HG02610 (cell line): Measurements from ENCODE around the gene NFATC1.

Experiments
- ATAC-seq: cut with Tn5 transposase; IDR thresholded peaks from one replicate; pipeline ENCODE4 v1.9.1; 2021; ENCODE audit warnings: mild to moderate bottlenecking, moderate library complexity; ENCODE audit not compliant: unreplicated experiment

The NFATC1 gene

GRCh38 chr18:79517341-79517740, 121.6 kb downstream of the NFATC1 start:
- ATAC-seq = no peak

- no peak for ATAC-seq
Measured at GRCh38 chr18:79518028-79518682, 122.4 kb downstream of the NFATC1 start.

DNA sequence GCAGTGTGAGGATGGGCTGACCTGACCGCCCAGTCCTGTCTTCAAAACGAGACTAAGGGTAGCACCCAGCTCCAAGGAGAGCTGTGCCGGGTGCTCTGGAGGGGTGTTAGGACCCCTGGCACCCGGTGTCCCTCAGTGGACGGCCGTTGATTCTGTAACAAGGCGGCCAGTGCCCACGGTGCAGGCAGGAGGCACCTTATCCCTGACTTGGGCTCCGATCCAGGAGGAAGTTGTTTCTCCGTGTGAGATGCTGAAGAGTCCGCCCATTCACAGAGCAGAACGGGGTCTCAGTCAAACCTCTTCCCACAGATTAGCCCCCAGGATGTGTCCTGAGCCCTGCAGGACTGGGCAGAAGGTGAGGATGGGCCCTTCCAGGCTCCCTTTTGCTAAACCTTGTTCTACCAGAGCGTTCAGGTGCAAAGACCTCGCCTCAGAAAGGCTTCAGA, 123.0 kb downstream of the NFATC1 start:
- no peak for ATAC-seq

DNA sequence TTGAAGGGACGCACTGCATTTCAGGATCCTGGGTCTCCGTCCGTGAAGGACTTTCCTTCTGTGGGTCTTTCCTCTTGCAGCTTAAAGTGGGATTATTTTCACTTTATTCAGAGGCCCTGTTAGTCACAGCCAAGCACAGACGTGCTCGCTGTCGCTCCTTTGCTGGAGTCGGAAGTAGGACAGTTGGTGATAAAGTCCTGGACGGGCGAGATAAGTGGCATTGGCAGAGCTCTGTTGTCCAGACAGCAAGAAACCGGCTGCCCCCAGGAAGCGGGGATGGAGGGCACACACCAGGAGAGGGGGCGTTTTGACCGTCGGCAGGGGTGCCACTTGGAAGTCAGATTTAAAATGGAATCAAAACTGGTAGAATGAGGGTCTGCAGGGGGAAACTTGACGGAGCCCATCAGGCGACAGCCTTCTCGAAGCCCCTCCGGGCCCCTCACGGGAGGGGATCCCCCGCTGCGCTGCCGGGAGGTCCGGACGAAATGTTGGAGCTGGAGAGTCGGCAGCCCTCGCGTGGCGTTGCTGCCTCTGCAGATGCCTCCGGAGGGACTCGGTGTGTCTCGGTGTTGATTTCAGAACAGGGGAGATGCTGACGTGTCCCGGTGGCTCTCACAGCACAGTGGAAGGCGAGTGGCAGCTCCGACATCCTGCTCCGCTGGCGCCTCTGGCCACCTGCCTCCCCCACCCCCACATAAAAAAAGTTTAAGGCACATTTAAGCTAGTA, 124.2 kb downstream of the NFATC1 start:
- ATAC-seq = peak; percentile 32

DNA sequence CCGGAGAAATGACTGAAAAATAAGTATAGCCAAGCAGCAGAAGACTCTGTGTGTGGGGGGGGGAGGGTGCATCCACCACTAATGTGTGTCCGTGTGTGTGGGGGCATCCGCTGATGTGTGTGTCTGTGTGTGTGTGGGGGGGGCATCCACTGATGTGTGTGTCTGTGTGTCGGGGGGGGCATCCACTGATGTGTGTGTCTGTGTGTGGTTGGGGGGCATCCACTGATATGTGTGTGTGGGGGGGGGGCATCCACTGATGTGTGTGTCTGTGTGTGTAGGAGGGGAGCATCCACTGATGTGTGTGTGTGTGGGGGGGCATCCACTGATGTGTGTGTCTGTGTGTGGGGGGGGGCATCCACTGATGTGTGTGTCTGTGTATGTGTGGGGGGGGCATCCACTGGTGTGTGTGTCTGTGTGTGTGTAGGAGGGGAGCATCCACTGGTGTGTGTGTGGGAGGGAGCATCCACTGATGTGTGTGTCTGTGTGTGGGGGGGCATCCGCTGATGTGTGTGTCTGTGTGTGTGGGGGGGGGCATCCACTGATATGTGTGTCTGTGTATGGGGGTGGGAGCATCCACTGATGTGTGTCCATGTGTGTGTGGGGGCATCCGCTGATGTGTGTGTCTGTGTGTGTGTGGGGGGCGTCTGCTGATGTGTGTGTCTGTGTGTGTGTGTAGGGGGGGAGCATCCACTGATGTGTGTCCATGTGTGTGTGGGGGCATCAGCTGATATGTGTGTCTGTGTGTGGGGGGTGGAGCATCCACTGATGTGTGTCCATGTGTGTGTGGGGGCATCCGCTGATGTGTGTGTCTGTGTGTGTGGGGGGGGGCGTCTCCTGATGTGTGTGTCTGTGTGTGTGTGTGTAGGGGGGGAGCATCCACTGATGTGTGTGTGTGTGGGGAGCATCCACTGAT, 125.0 kb downstream of the NFATC1 start:
- ATAC-seq = no peak

GRCh38 chr18:79521416-79522205, 125.9 kb downstream of the NFATC1 start:
- ATAC-seq = no peak

DNA sequence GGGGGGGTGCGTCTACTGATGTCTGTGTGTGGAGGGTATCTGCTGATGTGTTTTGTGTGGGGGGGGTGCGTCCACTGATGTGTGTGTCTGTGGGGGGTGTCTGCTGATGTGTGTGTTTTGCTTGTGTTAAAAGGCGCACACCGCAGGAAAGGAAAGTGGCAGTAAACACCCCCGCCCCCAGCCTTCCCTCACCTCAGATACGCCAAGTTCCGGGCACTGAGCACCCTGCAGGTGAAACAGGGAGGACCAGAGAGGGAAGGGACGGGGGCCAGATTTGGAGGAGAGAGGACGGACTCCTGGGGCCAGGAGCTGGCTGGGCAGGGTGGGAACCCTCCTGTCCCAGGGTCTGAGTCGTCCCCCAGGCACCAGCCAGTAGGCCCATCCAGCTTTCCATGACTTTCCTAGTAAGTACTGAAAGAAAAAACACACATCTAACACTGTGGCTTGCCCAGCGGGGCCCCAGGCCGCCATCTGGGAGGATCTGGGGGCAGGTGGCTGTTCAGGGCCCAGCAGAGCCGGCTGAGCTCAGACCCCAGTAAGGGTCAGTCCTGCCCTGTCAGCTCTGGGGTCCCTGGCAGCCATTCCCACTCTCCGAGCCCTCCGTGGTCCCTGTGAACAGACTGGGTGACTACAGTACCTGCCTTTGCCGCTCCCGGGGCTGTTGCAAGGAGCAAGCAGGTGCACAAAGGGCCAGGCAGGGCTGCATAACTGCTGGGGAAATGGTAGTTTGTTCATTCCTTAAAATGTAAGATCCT, 126.9 kb downstream of the NFATC1 start:
- ATAC-seq = no peak

DNA sequence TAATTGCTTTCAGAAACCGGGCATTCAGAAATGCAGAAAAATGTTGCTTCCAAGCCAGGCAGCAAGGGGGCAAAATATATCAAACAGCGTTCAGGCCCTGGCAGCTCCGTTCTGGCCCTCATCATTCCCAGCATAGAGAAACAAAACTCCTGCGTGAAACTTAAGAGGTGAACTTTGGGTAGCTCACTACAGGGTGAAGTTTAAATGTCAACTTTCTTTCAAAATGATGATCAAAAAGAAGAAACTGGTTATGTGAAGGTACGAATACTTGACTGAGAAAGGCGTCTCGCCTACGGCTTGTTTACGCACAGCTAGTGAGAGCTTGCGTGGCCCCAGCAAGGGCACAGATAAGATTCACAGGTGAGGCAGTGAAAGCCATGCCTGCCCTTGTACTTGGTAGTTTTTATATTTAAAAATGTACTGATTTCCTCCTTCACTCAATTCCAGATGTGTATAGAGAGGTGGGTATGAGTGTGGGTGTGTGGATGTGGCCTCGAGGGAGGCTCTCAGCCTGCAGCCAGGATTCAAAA, 127.5 kb downstream of the NFATC1 start:
- peak; percentile 41 for ATAC-seq

- peak; percentile 66 for ATAC-seq
Measured at GRCh38 chr18:79523736-79524180, 128.0 kb downstream of the NFATC1 start.

DNA sequence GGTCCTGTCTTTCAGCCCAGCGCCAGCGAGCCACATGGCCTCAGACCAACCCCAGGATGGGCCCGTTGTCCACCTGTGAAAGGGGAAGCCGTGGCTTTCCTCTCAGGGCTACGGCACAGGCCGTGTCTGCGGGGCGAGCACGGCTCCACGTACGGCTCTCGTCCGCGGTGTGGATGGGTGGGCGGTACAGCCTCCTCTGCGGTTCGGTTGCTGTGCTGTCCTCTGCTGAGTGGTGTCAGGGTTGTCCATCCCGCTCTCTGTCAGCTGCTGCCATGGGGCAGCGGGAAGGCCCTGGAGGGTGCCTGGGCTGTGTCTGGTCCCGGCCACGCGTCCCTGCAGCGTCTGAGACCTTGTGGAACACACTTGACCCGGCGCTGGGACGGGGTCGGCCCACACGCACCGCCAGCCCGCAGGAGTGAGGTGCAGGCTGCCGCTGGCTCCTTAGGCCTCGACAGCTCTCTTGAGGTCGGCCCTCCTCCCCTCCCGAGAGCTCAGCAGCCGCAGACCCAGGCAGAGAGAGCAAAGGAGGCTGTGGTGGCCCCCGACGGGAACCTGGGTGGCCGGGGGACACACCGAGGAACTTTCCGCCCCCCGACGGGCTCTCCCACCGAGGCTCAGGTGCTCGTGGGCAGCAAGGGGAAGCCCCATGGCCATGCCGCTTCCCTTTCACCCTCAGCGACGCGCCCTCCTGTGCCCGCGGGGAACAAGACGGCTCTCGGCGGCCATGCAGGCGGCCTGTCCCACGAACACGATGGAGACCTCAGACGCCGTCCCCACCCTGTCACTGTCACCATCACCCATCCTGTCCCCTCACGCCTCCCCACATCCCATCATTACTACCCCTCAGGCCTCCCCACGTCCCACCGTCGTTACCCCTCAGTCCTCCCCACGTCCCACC, 128.7 kb downstream of the NFATC1 start:
- peak; percentile 16 for ATAC-seq

DNA sequence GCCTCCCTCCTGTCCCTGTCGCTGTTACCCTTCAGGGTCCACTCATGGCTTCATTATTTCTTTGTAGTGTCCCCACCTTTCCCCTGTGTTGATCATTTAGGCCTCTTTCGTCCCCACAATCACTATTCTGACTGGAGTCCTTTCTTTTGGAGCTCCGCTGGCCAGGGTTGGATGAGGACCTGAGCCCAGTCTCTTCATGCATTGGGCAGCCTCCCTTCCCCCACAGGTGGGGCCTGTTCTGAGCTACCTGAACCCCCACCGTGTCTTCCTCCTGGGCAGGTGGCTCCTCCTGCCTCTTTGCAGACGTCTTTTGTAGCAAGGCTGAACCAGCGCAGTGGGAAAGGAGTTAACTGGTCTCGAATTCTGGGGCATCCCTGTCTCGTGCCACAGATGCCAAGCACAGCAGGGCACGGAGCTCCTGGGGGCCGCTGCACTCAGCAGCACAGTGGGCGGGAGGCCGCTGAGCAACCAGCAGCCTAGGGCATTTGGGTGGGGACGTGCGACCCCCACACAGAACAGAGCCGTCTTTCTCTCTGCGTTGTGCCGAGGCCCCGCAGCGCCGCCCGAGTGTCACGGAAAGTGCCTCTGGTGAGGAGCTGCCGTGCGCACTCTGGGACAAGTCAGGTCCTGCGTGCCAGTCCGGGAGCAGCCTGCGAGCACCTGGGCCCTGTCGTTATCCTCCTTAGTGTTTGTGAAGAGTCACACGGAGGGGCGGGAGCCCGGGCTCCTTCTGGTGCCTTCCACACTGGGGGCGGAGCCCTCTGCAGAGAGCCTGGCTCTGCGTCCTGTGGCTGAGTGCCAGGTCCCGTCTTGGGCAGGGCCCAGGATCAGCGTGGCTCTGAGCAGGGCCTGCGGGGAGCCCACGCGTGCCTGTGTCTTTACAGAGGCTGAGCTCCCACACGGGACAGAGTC, 130.1 kb downstream of the NFATC1 start:
- ATAC-seq = no peak

DNA sequence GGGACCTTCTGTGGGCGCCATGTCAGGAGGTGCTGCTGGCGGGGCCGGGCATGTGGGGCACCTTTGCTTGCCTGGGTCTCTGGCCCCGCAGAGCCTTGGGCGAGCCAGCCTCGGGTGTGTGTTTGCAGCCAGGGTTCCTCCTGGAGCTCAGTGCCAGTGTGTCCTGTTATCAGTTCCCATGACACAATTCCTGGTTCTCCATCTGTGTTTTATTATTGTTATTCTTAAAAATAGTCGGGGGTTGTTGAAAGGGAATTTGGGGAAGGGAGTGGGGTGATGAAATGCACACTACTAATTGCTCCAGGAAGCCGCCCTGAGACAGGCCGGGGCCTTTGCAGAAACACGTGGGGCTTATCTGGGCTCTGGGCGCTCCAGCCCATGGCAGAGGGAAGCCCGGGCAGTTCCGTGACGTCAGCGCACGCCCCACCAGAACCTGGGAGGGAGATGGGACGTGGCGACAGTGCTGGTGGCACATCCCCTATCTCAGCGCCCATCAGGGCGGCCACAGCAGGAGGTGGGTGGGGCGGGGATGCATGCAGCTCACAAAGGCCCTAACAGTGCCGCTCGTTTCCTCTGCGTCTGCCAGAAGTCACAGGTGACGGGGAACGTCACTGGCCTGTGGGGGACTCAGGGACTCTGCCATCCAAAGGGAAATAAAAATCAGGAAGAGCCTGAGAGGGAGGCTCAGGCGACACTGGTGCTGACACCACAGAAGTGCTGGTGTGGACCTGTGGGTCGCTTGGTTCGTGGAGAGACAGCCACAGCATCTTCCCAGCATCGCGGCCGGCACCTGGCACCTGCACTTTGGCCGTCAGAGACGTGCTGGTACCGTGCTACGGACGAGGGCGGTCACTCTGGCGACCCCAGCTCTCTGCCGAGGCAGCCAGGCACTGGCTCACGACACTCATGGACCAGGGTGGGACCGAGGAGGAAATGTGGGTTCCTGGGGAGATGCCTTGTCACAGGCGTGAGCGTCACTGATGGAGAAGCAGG, 131.0 kb downstream of the NFATC1 start:
- no peak for ATAC-seq

- no peak for ATAC-seq
Measured at GRCh38 chr18:79527656-79528315, 132.1 kb downstream of the NFATC1 start.

- no peak for ATAC-seq
Measured at GRCh38 chr18:79528316-79528695, 132.6 kb downstream of the NFATC1 start.

- ATAC-seq = peak; percentile 32
Measured at GRCh38 chr18:79528846-79529245, 133.1 kb downstream of the NFATC1 start.

- no peak for ATAC-seq
Measured at GRCh38 chr18:79529296-79529695, 133.6 kb downstream of the NFATC1 start.
